ENCODE data around the gene ITIH5. TPM values are rescaled to one million over a fixed set of nuclear protein-coding genes. Genes with fewer than 3 reads are reported as not detected.

ITIH5 gene
- total RNA-seq, 5 donors from 2014 or later (not counting 1 experiment from before 2014, with no cell fraction given): 0.13 to 0.22 TPM; not detected in 3

- Histone ChIP-seq H3K4me3 (ENCODE audit: control insufficient read depth in 1 of 2, extremely low read depth in 1 of 2, low read length in 1 of 2) (no peak overlapping the region), H3K4me1 (ENCODE audit: control insufficient read depth in 1 of 2, extremely low read depth in 1 of 2, insufficient read depth in 2 of 2, low read length in 2 of 2) (no peaks in the 10 kb centered on the region), H3K27ac (ENCODE audit: low read length) (no peak overlapping the region), H3K36me3 (ENCODE audit: control insufficient read depth in 2 of 2, extremely low read depth in 1 of 2, insufficient read depth in 1 of 2, low read length in 1 of 2) (no peaks in the 10 kb centered on the region), H3K27me3 (replicated peaks in 1 of 2; ENCODE audit: control insufficient read depth in 2 of 2, extremely low read depth in 1 of 2, insufficient read depth in 2 of 2, low read length in 1 of 2) (peaks cover 0 to 18% of the 10 kb centered on the region in 2 experiments), H3K9me3 (no peaks in the 10 kb centered on the region)
- ChIA-PET CTCF (no interaction called here), POLR2A (no interaction called here)
- DNase-seq: no peak
- 100% methylated on average over 4 of the region's 12 CpGs for WGBS (ENCODE audit: insufficient coverage)
- no peaks in the 10 kb centered on the region for H3K36me3 Mint-ChIP-seq
- no peak overlapping the region for H3K4me3 Mint-ChIP-seq
- H3K27ac Mint-ChIP-seq: no peak overlapping the region
- no peaks in the 10 kb centered on the region for H3K9me3 Mint-ChIP-seq
- H3K27me3 Mint-ChIP-seq: peaks cover 0 to 5% of the 10 kb centered on the region in 2 donors
- no peak for ATAC-seq (replicated peaks in 1 of 4)
- peaks cover 0 to 5% (median 0%) of the 10 kb centered on the region in 3 donors for H3K4me1 Mint-ChIP-seq
Measured at GRCh38 chr10:7565871-7566270, 100.9 kb downstream of the ITIH5 start.

GRCh38 chr10:7563770-7564169 lies 103.0 kb downstream of the ITIH5 start:
- peaks cover 0 to 5% (median 0%) of the 10 kb centered on the region in 3 donors for H3K4me1 Mint-ChIP-seq
- no peaks in the 10 kb centered on the region for H3K36me3 Mint-ChIP-seq
- no peaks in the 10 kb centered on the region for H3K4me1 ChIP-seq (ENCODE audit: control insufficient read depth in 1 of 2, extremely low read depth in 1 of 2, insufficient read depth in 2 of 2, low read length in 2 of 2)
- CTCF ChIA-PET: interaction anchor here in 1 of 2 donors (0.7 kb wide), 1 partner anchor 429 kb away, joined by 3 read pairs; no protein-coding TSS in a partner anchor
- H3K4me3 Mint-ChIP-seq: no peak overlapping the region
- peaks cover 0 to 20% of the 10 kb centered on the region in 2 experiments for H3K27me3 ChIP-seq (replicated peaks in 1 of 2; ENCODE audit: control insufficient read depth in 2 of 2, extremely low read depth in 1 of 2, insufficient read depth in 2 of 2, low read length in 1 of 2)
- no peak for ATAC-seq (replicated peaks in 1 of 4)
- H3K9me3 Mint-ChIP-seq: no peaks in the 10 kb centered on the region
- no peak overlapping the region for H3K27ac ChIP-seq (ENCODE audit: low read length)
- H3K27ac Mint-ChIP-seq: no peak overlapping the region
- H3K4me3 ChIP-seq (ENCODE audit: control insufficient read depth in 1 of 2, extremely low read depth in 1 of 2, low read length in 1 of 2): no peak overlapping the region
- H3K9me3 ChIP-seq: no peaks in the 10 kb centered on the region
- H3K27me3 Mint-ChIP-seq: peaks cover 0 to 5% of the 10 kb centered on the region in 2 donors
- H3K36me3 ChIP-seq (ENCODE audit: control insufficient read depth in 2 of 2, extremely low read depth in 1 of 2, insufficient read depth in 1 of 2, low read length in 1 of 2): no peaks in the 10 kb centered on the region
- no peak for DNase-seq
- POLR2A ChIA-PET: no interaction called here
- 62% methylated on average over 14 of the region's 14 CpGs for WGBS (ENCODE audit: insufficient coverage)

DNA sequence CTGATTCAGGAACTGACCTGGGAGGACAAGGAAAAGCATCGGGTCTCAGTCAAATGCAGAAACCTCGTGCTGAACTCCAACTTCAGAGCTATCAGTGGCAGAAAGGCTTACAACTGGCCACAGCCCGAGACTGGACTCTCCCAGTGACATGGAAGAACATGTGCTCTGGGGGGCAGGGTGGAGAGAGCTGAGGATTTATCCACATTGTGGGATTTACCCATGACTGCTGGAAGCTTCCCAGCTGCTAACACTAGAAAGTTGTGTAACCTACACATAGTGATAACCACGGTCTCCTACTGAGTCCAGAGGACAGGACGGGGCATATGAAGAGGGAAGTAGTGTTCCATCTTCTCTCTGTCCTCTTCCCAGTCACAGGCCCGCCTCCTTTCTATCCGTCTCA lies 103.4 kb downstream of the ITIH5 start:
- Histone ChIP-seq H3K9me3 (no peaks in the 10 kb centered on the region), H3K36me3 (ENCODE audit: control insufficient read depth in 2 of 2, extremely low read depth in 1 of 2, insufficient read depth in 1 of 2, low read length in 1 of 2) (no peaks in the 10 kb centered on the region), H3K27ac (ENCODE audit: low read length) (no peak overlapping the region), H3K27me3 (replicated peaks in 1 of 2; ENCODE audit: control insufficient read depth in 2 of 2, extremely low read depth in 1 of 2, insufficient read depth in 2 of 2, low read length in 1 of 2) (peaks cover 0 to 18% of the 10 kb centered on the region in 2 experiments), H3K4me3 (ENCODE audit: control insufficient read depth in 1 of 2, extremely low read depth in 1 of 2, low read length in 1 of 2) (no peak overlapping the region), H3K4me1 (ENCODE audit: control insufficient read depth in 1 of 2, extremely low read depth in 1 of 2, insufficient read depth in 2 of 2, low read length in 2 of 2) (no peaks in the 10 kb centered on the region)
- no peak overlapping the region for H3K27ac Mint-ChIP-seq
- H3K4me3 Mint-ChIP-seq: no peak overlapping the region
- peaks cover 0 to 5% of the 10 kb centered on the region in 2 donors for H3K27me3 Mint-ChIP-seq
- DNase-seq (no peak), ATAC-seq (replicated peaks in 1 of 4) (no peak)
- H3K4me1 Mint-ChIP-seq: peaks cover 0 to 5% (median 0%) of the 10 kb centered on the region in 3 donors
- ChIA-PET POLR2A (no interaction called here), CTCF (interaction anchor here in 1 of 2 donors (0.7 kb wide), 1 partner anchor 429 kb away, joined by 3 read pairs; no protein-coding TSS in a partner anchor)
- H3K36me3 Mint-ChIP-seq: no peaks in the 10 kb centered on the region
- 68% methylated on average over 4 of the region's 7 CpGs for WGBS (ENCODE audit: insufficient coverage)
- no peaks in the 10 kb centered on the region for H3K9me3 Mint-ChIP-seq

DNA sequence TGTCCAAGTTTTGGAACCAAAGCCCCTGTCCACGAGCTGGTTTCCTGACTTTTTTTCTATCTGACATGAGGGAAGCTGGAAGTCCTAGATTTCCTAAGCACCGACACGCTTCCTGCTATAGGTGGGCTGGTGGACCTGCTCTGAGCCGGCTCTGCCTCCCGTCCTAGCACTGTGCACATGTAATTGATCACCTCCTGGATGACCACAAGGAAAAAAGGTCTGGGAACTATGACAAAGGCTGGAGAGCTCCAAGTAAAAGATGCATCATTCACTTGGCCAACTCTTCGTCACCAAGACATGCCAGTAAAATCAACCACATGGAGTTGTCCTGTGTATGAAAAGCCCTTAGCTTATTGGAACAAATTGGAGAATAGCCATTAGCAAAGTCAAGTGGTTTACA lies 104.8 kb downstream of the ITIH5 start:
- Mint-ChIP-seq H3K4me3 (no peak overlapping the region), H3K9me3 (no peaks in the 10 kb centered on the region), H3K27me3 (peaks cover 0 to 8% of the 10 kb centered on the region in 2 donors), H3K4me1 (peaks cover 0 to 5% (median 0%) of the 10 kb centered on the region in 3 donors), H3K27ac (no peak overlapping the region), H3K36me3 (no peaks in the 10 kb centered on the region)
- H3K36me3 ChIP-seq (ENCODE audit: control insufficient read depth in 2 of 2, extremely low read depth in 1 of 2, insufficient read depth in 1 of 2, low read length in 1 of 2): no peaks in the 10 kb centered on the region
- H3K4me3 ChIP-seq (ENCODE audit: control insufficient read depth in 1 of 2, extremely low read depth in 1 of 2, low read length in 1 of 2): no peak overlapping the region
- H3K27ac ChIP-seq (ENCODE audit: low read length): no peak overlapping the region
- no peaks in the 10 kb centered on the region for H3K4me1 ChIP-seq (ENCODE audit: control insufficient read depth in 1 of 2, extremely low read depth in 1 of 2, insufficient read depth in 2 of 2, low read length in 2 of 2)
- WGBS (ENCODE audit: insufficient coverage): 80% methylated on average over 5 of the region's 6 CpGs
- POLR2A ChIA-PET: no interaction called here
- CTCF ChIA-PET: no interaction called here
- H3K9me3 ChIP-seq: no peaks in the 10 kb centered on the region
- peaks cover 0 to 26% of the 10 kb centered on the region in 2 experiments for H3K27me3 ChIP-seq (replicated peaks in 1 of 2; ENCODE audit: control insufficient read depth in 2 of 2, extremely low read depth in 1 of 2, insufficient read depth in 2 of 2, low read length in 1 of 2)
- no peak for DNase-seq
- no peak for ATAC-seq (replicated peaks in 1 of 4)

DNA sequence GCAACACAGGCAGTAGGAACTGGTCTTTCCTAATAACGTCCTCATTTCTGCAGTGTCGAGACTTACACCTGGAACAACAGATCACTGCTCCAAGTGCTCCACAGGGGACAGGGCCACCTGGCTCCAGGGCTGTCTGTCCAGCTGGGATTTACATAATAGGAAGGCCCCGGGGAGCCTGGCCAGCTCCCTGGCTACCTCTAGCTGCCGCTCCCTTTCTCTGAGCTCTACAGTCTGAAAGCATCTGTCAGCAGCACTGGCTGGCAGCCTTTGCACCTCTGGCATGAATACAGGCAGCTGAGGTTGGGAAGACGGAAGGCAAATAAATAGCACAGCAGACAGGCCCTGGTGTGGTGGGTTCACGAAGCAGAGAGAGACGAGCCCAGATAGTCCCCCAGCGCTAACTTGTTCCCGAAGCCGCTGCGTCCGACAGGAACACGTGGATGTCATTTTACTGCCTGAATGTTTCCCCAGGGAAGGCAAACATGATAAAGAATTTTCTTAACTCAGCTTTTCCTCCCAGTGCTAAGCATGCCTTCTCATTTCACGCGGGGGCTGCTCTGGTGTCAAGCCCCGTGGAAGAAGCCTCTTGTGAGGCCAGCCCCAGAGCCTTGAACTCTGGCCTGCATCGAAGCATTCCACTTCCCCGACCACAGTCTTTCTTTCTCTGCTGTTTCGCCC lies 105.4 kb downstream of the ITIH5 start:
- Histone ChIP-seq H3K27ac (ENCODE audit: low read length) (no peak overlapping the region), H3K27me3 (replicated peaks in 1 of 2; ENCODE audit: control insufficient read depth in 2 of 2, extremely low read depth in 1 of 2, insufficient read depth in 2 of 2, low read length in 1 of 2) (peaks cover 0 to 26% of the 10 kb centered on the region in 2 experiments), H3K36me3 (ENCODE audit: control insufficient read depth in 2 of 2, extremely low read depth in 1 of 2, insufficient read depth in 1 of 2, low read length in 1 of 2) (no peaks in the 10 kb centered on the region), H3K4me3 (ENCODE audit: control insufficient read depth in 1 of 2, extremely low read depth in 1 of 2, low read length in 1 of 2) (no peak overlapping the region), H3K4me1 (ENCODE audit: control insufficient read depth in 1 of 2, extremely low read depth in 1 of 2, insufficient read depth in 2 of 2, low read length in 2 of 2) (no peaks in the 10 kb centered on the region), H3K9me3 (no peaks in the 10 kb centered on the region)
- no peak overlapping the region for H3K27ac Mint-ChIP-seq
- ATAC-seq (replicated peaks in 1 of 4) (no peak), DNase-seq (no peak)
- H3K27me3 Mint-ChIP-seq: peaks cover 0 to 8% of the 10 kb centered on the region in 2 donors
- H3K9me3 Mint-ChIP-seq: no peaks in the 10 kb centered on the region
- peaks cover 0 to 3% (median 0%) of the 10 kb centered on the region in 3 donors for H3K4me1 Mint-ChIP-seq
- CTCF ChIA-PET: interaction anchor here (0.6 to 0.7 kb wide), 2 partner anchors 34 to 605 kb away, joined by 3 to 5 read pairs; no protein-coding TSS in a partner anchor
- POLR2A ChIA-PET: interaction anchor here in 1 of 2 donors (0.7 kb wide), 1 partner anchor 97 kb away, joined by 5 read pairs; no protein-coding TSS in a partner anchor
- H3K36me3 Mint-ChIP-seq: no peaks in the 10 kb centered on the region
- WGBS (ENCODE audit: insufficient coverage): 86% methylated on average over 17 of the region's 19 CpGs
- no peak overlapping the region for H3K4me3 Mint-ChIP-seq

DNA sequence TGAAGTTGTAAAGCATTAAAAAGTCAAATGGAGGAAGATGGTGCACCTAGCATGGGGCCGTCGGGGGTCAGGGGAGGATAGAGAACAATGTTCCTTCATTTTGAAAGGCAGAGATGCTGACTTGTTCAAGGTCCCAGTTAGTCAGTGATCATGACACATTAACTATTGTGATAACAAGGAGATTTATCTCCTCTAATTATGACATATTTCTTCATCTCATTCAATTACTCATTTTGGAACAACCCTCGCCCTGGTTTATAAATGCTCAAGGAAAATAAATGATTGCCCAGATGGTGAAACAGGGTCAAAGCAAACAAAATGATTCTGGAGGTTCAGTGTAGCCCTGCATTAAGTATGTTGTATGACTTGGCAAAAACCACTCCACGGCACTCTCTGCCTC lies 106.2 kb downstream of the ITIH5 start:
- Mint-ChIP-seq H3K36me3 (no peaks in the 10 kb centered on the region), H3K27me3 (peaks cover 0 to 12% of the 10 kb centered on the region in 2 donors), H3K9me3 (no peaks in the 10 kb centered on the region), H3K27ac (no peak overlapping the region), H3K4me3 (no peak overlapping the region), H3K4me1 (no peaks in the 10 kb centered on the region)
- no CpG with 5 or more reads among the region's 4 CpGs for WGBS (ENCODE audit: insufficient coverage)
- Histone ChIP-seq H3K4me3 (ENCODE audit: control insufficient read depth in 1 of 2, extremely low read depth in 1 of 2, low read length in 1 of 2) (no peak overlapping the region), H3K36me3 (ENCODE audit: control insufficient read depth in 2 of 2, extremely low read depth in 1 of 2, insufficient read depth in 1 of 2, low read length in 1 of 2) (no peaks in the 10 kb centered on the region), H3K27ac (ENCODE audit: low read length) (no peak overlapping the region), H3K27me3 (replicated peaks in 1 of 2; ENCODE audit: control insufficient read depth in 2 of 2, extremely low read depth in 1 of 2, insufficient read depth in 2 of 2, low read length in 1 of 2) (peaks cover 0 to 26% of the 10 kb centered on the region in 2 experiments), H3K4me1 (ENCODE audit: control insufficient read depth in 1 of 2, extremely low read depth in 1 of 2, insufficient read depth in 2 of 2, low read length in 2 of 2) (no peaks in the 10 kb centered on the region), H3K9me3 (no peaks in the 10 kb centered on the region)
- POLR2A ChIA-PET: no interaction called here
- no peak for DNase-seq
- no peak for ATAC-seq (replicated peaks in 1 of 4)
- CTCF ChIA-PET: no interaction called here
